KMS-11 (cell line): ENCODE results near the gene BNC2.

Source experiments
- H2AFZ ChIP-seq: fragments of 200-600 bp; sonication (generic); 2 replicates; pipeline ENCODE4 v1.6.1; 2016; ENCODE audit warnings: antibody characterized with exemption, mixed run types, low read depth
- H3K27ac ChIP-seq: fragments of 200-600 bp; sonication (generic); 2 replicates; pipeline ENCODE4 v1.6.1; 2016; ENCODE audit warnings: mild to moderate bottlenecking, mixed run types
- H3K27me3 ChIP-seq: fragments of 200-600 bp; sonication (generic); 2 replicates; pipeline ENCODE4 v1.6.1; 2017; ENCODE audit warnings: mild to moderate bottlenecking, low read depth, mixed run types, moderate library complexity; ENCODE audit not compliant: insufficient read depth
- H3K36me3 ChIP-seq: fragments of 200-600 bp; sonication (generic); 2 replicates; pipeline ENCODE4 v1.6.1; 2017; ENCODE audit warnings: mild to moderate bottlenecking, mixed run types; ENCODE audit not compliant: insufficient read depth
- H3K4me1 ChIP-seq: fragments of 200-600 bp; sonication (generic); 2 replicates; pipeline ENCODE4 v1.6.1; 2016; ENCODE audit warnings: mild to moderate bottlenecking, low read depth, mixed run types; ENCODE audit not compliant: poor library complexity, severe bottlenecking
- H3K4me2 ChIP-seq: fragments of 200-600 bp; sonication (generic); 2 replicates; pipeline ENCODE4 v1.7.0; 2016; ENCODE audit warnings: mild to moderate bottlenecking, mixed run types
- H3K4me3 ChIP-seq: fragments of 200-600 bp; sonication (generic); IDR thresholded peaks from 2 replicates; pipeline ENCODE4 v1.6.1; 2017; ENCODE audit warnings: low read depth, low read length, mixed read lengths; ENCODE audit not compliant: insufficient read depth
- H3K79me2 ChIP-seq: fragments of 200-600 bp; sonication (generic); 2 replicates; pipeline ENCODE4 v1.6.1; 2016; ENCODE audit warnings: low read depth, mixed run types; ENCODE audit not compliant: insufficient read depth
- H3K9ac ChIP-seq: fragments of 200-600 bp; sonication (generic); 2 replicates; pipeline ENCODE4 v1.6.1; 2016; ENCODE audit warnings: mild to moderate bottlenecking, mixed run types
- H4K20me1 ChIP-seq: fragments of 200-600 bp; sonication (generic); 2 replicates; pipeline ENCODE4 v1.6.1; 2016; ENCODE audit warnings: mild to moderate bottlenecking, mixed run types; ENCODE audit not compliant: insufficient read depth
- TF ChIP-seq, protein P1 (sequence below): fragments of 200-600 bp; sonication (generic); conservative IDR thresholded peaks from 2 replicates; pipeline ENCODE4 v1.6.1; 2017; ENCODE audit warnings: low read depth, mild to moderate bottlenecking, antibody characterized with exemption, low read length, moderate library complexity, mixed read lengths

Gene BNC2

DNA sequence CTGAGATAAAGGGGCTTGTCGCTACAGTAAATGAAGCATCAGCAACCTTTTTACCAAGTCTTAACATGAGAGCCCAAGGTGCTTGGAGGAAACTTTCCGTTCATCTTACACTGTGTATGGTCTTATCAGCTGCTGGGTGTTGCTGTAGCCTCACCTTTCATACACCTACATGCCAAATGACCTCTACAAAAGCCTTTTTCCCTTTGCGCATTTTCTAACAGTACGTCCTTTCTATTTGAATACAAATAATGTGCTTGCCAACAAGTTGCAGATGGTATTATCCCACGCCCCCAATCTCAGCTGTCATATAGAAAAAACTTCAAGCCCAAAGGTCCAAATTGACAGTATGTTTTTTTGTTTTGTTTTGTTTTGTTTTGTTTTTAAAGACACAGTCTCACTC is 96.9 kb downstream of the BNC2 start:
- H3K36me3 ChIP-seq: no peaks in the 10 kb centered on the region
- no peaks in the 10 kb centered on the region for H3K79me2 ChIP-seq
- no peak overlapping the region for H3K4me3 ChIP-seq
- no peak overlapping the region for H3K9ac ChIP-seq
- no peak overlapping the region for H3K4me2 ChIP-seq
- H2AFZ ChIP-seq: no peak overlapping the region
- no peaks in the 10 kb centered on the region for H4K20me1 ChIP-seq
- peaks cover 9% of the 10 kb centered on the region for H3K4me1 ChIP-seq
- H3K27ac ChIP-seq: no peak overlapping the region
- TF ChIP-seq, protein P1, sequence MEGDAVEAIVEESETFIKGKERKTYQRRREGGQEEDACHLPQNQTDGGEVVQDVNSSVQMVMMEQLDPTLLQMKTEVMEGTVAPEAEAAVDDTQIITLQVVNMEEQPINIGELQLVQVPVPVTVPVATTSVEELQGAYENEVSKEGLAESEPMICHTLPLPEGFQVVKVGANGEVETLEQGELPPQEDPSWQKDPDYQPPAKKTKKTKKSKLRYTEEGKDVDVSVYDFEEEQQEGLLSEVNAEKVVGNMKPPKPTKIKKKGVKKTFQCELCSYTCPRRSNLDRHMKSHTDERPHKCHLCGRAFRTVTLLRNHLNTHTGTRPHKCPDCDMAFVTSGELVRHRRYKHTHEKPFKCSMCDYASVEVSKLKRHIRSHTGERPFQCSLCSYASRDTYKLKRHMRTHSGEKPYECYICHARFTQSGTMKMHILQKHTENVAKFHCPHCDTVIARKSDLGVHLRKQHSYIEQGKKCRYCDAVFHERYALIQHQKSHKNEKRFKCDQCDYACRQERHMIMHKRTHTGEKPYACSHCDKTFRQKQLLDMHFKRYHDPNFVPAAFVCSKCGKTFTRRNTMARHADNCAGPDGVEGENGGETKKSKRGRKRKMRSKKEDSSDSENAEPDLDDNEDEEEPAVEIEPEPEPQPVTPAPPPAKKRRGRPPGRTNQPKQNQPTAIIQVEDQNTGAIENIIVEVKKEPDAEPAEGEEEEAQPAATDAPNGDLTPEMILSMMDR: no peak
- H3K27me3 ChIP-seq: no peaks in the 10 kb centered on the region

DNA sequence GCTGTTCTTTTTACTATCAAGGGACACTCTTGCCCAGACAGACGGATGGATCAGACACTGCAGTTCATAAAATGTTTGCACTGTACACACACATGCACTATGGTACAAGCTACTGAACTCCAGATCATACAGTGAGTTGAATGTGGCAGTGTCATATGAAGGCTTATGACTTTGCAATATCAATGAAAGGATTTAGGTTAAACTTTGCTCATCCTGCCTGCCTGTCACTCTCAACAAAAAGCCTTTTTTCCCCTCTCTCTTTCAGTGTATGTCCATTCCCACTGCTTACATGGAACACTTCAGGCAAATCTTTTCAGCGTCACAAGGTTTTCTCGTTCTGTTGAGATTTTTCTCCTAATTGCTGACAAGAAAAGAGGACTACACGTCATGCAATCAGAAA is 97.4 kb downstream of the BNC2 start:
- Histone ChIP-seq H2AFZ (no peak overlapping the region), H3K36me3 (no peaks in the 10 kb centered on the region), H3K79me2 (no peaks in the 10 kb centered on the region), H3K27me3 (no peaks in the 10 kb centered on the region), H3K4me1 (peaks cover 4% of the 10 kb centered on the region), H3K4me2 (no peak overlapping the region), H3K27ac (no peak overlapping the region), H3K4me3 (no peak overlapping the region), H3K9ac (no peak overlapping the region), H4K20me1 (no peaks in the 10 kb centered on the region)
- TF ChIP-seq, protein P1: no peak

DNA sequence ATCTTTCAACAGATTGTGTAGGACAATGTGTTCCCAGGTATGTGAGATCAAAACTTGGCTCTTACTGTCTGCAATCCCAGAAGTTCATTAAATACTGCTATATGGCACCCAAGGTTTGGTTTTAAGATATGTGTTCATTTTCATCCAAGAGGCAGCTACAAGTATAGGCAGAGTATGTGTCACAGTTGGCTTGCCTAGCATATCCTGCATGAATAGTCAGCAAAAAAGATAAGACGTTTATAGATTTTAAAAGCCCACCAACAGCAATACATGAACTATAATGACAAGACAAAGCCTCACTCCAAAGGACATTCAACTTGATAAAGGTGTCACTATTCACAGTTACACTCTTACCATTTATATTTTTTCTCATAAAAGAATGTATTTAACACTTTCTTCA is 99.1 kb downstream of the BNC2 start:
- Histone ChIP-seq H3K79me2 (no peaks in the 10 kb centered on the region), H3K4me3 (no peak overlapping the region), H3K4me1 (no peaks in the 10 kb centered on the region), H2AFZ (no peak overlapping the region), H3K27ac (no peak overlapping the region), H3K4me2 (no peak overlapping the region), H3K9ac (no peak overlapping the region), H3K36me3 (no peaks in the 10 kb centered on the region), H3K27me3 (no peaks in the 10 kb centered on the region), H4K20me1 (no peaks in the 10 kb centered on the region)
- TF ChIP-seq, protein P1: no peak

DNA sequence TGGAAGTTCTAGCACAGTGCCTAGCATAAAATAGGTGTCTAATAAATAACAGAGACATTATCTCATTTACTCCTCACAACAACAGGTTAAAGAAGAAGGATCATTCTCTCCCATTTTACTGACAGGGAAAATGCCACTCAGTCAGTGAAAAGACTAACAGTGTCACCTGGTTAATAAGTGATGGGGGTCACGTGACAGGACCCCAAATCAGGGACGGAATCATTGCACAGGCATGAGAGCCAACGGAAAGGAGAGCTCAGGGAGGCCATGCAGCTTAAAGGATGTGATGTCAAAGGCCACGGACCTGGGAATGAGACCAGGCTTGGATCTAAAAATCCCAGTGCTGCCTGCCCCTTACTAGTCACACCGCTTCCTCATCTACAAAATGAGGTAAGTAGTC is 101.2 kb downstream of the BNC2 start:
- no peaks in the 10 kb centered on the region for H3K27me3 ChIP-seq
- no peak overlapping the region for H3K4me3 ChIP-seq
- H3K27ac ChIP-seq: no peak overlapping the region
- no peaks in the 10 kb centered on the region for H3K79me2 ChIP-seq
- no peak overlapping the region for H2AFZ ChIP-seq
- no peaks in the 10 kb centered on the region for H3K4me1 ChIP-seq
- H4K20me1 ChIP-seq: no peaks in the 10 kb centered on the region
- TF ChIP-seq, protein P1: no peak
- H3K9ac ChIP-seq: no peak overlapping the region
- H3K36me3 ChIP-seq: no peaks in the 10 kb centered on the region
- no peak overlapping the region for H3K4me2 ChIP-seq

DNA sequence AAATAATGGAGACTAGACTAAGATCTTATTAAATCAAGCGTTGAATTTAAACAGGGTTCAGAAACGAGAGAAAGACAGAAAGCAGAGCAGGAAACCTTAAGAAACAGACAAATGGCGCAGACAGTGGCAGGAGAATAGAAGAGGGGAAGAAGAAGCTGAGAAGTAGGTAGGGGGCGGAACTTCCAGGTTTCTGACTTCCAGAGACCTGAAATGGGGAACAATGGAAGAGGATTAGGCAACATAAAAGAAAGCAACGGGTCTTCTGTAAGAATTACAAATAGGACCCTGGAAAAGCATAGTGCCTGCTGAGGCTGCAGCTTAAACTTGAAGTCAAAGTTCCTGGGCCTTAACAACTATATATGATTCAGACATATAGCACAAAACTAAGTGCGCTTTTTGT is 101.7 kb downstream of the BNC2 start:
- no peaks in the 10 kb centered on the region for H3K79me2 ChIP-seq
- H3K9ac ChIP-seq: no peak overlapping the region
- H3K4me3 ChIP-seq: no peak overlapping the region
- no peak overlapping the region for H3K4me2 ChIP-seq
- H3K27me3 ChIP-seq: no peaks in the 10 kb centered on the region
- no peaks in the 10 kb centered on the region for H4K20me1 ChIP-seq
- TF ChIP-seq, protein P1: no peak
- H3K4me1 ChIP-seq: no peaks in the 10 kb centered on the region
- H3K36me3 ChIP-seq: no peaks in the 10 kb centered on the region
- no peak overlapping the region for H2AFZ ChIP-seq
- no peak overlapping the region for H3K27ac ChIP-seq
